GM18873 (cell line): Measurements from ENCODE around the gene SLC38A7.
"Not testable (repeated sequence)": the region's sequence is repeated elsewhere in the genome, so short reads cannot be mapped to it uniquely, and the experiment has no call there.

Source experiments
- ATAC-seq: cut with Tn5 transposase; IDR thresholded peaks from one replicate; pipeline ENCODE4 v1.9.1; 2021; ENCODE audit warnings: mild to moderate bottlenecking, moderate library complexity, moderate number of reproducible peaks; ENCODE audit not compliant: unreplicated experiment, low FRiP score

SLC38A7 gene

DNA sequence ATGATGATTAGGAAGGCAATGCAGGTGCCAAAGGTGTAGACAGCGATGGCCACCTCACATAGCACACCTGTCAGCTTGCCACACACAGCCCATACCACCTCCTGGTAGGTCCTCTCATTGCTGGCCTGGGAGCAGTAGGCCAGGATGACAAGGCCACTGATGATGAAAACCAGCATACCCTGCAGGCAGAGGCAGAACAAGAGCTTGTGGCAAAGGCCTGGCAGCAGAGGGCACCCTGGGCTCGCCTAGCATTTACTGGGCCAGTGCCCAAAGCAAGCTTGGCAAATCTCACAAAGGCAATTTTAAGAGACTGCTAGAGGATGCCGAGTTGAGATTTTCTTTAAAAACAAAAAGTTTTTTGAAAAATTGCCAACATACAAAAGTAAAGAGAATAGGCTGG lies 5.9 kb downstream of the SLC38A7 start:
- no peak for ATAC-seq

DNA sequence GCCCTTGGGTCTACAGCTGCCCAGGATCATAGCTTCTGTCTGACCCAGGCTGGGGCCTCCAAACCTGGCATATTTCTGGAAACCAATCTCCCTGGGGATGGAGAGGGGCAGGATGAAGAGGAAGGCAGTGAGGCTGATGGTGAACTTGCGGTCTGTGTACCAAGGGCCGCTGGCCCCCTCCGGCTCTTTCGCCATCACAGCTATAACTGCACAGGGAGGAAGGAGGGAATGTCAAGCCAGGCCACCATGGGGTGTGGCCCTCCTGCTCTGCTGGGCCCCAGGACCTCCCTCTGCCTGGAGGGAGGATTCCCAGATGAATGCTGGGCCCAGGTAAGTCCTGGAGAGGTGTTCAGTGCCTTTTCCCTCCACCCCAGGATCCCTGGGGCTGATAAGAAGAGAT lies 6.3 kb downstream of the SLC38A7 start:
- no peak for ATAC-seq

DNA sequence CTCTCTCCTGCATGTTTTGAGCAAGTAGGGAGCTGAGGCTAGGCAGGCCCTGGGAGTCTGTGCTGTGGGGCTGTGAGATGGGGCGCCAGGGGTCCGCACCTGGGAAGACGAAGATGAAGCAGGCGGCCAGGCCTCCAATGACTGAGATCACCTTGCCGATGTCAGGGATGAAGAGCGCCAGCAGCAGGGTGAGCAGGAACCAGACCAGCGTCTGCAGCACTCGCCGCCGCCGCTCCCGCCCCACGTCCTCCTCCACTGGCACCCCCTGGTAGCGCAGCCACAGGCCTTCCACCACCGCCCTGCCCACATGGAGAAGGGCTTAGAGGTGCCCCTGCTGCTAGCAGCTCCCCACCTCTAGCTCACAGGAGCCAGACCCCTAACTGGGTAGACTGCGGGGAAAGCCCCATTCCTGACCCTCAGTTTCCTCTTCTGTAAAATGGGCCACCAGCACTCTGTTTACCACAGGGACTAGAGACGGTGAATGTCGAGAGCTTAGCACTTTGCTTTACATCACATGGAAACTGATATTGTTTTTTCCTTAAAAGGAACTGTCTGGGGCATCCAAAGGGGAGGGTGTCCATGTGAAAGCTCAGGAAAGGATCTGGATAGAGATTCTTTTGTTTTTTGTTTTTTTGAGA lies 13.5 kb downstream of the SLC38A7 start:
- ATAC-seq: no peak

DNA sequence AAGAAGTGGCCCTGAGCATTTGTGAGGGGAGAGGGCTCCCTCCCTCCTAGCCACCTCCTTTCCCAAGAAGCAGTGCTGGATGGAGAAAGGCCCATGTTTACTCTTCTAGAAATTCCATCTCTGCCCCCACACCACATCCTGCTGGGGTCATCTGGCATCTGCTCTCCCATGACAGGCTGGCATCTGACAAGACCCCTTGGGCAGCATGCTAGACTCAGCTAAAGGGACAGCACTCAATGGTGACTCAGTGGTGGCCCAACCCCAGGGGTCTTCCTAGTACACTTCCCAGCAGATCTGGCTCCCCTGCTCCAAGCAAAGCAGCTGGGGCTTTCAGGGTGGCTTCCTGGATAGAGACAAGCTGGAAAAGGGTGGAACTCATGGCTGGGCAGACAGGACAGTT lies 14.4 kb downstream of the SLC38A7 start:
- ATAC-seq: no peak

DNA sequence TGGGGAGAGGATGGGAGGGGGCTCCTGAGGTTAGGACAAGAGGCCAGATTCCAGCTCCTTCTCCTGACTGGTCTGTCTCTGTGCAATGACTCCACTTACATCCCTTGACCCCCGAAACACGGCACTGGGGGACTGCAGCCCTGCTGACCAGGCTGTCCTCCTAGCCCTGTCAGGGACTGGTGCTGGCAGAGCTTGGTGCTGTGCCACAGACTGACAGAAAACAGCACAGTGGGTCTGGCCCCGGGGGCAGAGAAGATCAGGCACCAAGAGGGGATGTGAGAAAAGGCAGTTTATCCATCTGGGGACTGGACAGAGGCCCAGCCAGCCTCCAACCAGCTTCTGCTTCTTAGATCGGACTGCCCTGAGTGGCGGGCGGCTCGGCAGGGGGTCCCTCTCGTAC lies 19.4 kb downstream of the SLC38A7 start:
- ATAC-seq: no peak

DNA sequence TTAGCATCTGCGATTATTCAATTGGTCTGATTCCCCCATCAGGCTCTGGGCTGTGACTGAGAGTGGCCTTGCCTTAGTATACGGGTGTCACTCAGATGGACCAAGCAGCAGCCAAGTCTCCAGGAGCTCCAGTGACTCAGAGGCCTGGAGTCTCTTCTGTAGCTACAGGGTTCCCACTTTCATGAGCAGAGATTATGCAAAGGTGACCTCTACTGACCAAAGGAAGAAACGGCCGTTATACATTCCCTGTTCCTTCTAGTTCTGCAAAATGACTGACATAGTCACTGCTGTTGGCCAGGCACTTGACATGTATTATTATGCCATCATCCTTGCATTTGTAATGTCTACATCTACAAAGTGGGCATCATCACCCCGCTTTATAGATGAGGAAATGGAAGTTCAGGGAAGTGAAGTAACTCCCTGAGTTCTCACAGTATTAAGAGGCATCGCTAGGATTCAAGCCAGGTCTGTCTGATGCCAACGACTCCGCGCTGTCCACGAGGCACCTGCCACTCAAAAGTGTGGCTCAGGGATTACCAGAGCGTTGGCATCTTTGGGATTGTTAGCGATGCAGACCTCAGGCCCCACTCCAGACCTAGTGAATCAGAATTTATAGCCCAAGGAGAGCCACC lies 23.3 kb downstream of the SLC38A7 start:
- no peak for ATAC-seq

DNA sequence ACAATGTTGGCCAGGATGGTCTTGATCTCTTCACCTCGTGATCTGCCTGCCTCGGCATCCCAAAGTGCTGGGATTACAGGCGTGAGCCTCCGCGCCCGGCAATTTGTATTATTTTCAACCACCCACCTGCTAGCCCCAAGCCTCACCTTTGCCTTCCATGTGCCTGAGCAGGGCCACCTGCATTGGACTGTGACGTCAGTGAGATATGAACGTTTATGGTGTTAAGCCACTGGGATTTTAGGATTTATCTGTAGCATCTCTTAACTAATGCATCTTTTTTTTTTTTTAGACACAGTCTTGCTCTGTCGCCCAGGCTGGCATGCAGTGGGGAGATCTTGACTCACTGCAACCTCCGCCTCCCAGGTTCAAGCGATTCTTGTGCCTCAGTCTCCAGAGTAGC lies 24.7 kb downstream of the SLC38A7 start:
- not testable (repeated sequence) for ATAC-seq

DNA sequence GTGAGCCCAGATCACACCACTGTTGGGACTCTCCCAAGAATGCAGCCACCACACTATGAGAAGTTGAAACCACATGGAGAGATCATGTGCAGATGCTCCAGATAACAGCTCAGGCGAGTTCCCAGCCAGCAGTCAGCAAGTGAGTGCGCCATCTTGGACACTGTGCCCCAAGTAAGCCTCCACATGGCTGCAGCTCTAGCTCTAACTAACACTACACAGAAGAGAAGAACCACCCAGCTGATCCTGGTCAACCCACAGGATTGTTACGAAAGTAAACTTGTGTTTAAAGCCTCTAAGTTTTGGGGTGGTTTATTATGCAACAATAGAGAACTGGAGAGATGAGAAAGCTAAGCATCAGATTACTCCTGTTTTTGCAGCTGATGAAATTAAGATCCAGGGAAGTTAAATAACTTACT lies 25.8 kb downstream of the SLC38A7 start:
- no peak for ATAC-seq

DNA sequence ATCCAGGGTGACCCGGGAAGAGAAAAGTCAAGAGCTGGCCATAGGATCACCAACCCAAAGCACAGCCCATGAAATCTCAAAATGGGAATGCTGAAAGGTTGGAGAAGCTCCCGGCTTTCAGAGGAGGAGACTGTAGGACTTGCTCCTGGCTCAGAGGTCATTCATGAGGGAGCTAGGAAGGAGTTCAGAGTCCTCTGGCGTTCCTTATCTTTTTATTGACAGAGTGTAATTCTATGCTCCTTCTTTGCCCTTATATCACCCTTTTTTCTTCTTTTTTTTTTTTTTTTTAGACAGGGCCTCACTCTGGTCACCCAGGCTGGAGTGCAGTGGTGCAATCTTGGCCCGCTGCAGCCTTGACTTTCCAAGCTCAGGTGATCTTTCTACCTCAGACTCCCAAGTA lies 27.7 kb downstream of the SLC38A7 start:
- ATAC-seq: no peak

DNA sequence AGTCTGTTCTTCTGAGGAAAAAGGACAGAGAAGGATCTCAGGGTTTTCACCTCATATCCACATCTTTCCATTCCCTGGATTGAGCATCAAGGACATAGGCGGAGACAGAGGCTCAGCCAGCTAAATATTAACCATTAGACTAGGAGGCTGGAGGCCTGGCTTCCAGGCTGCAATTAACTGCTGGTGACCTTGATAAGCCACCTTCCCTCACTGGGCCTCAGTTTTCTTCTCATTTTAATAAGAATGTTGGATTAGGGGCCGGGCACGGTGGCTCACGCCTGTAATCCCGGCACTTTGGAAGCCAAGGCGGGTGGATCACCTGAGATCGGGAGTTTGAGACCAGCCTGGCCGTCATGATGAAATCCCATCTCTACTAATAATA lies 29.4 kb downstream of the SLC38A7 start:
- no peak for ATAC-seq

DNA sequence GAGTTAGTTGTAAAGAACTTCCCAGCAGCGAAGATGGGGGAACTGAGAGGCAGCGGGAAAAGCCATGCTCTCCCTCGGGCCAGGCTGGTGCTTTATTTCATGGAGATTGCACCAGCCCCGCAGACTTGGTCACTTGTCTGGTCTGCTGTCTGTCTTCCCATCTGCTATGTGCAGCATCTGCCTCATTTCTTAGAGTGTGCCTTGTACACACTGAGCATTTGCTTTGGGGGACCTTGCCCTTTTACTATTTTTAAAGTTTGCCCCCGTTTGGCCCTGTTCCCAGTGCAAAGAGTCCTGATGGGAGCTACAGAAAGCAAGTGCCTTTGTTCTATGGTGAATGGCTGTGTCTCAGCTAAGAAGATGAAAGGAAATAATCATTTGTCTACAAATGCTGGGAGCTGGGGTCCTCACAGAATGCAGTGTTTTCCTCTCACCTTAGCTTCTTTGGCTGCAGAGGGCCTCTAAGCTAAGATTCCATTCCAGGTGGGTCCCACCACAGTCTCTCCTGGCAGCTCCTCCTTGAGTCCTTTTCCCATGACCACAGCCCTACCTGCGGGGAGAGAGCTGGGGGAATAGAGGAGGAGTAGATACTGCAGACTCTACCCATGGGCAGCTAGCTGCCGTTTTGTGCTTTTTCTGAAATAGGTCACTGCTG lies 29.9 kb downstream of the SLC38A7 start:
- ATAC-seq: no peak

DNA sequence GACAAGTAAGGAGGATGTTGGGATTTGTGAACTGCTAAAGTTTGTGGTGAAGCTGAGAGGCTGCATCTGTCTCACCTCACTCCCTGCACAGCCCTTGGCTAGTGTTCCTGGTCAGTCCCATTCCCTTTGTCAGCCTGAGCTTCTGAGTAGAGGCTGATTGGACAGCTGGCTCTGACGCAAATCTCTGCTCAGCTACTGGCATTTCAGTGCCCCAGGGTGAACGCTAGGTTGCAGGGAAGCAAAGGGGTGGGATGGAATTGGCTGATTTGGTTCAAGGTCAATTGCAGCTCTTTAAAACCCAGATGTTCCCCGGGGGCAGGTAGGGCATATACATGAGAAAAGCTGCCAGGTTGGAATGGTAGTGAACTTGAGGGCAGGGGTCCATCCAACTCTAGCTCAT lies 31.8 kb downstream of the SLC38A7 start:
- no peak for ATAC-seq

DNA sequence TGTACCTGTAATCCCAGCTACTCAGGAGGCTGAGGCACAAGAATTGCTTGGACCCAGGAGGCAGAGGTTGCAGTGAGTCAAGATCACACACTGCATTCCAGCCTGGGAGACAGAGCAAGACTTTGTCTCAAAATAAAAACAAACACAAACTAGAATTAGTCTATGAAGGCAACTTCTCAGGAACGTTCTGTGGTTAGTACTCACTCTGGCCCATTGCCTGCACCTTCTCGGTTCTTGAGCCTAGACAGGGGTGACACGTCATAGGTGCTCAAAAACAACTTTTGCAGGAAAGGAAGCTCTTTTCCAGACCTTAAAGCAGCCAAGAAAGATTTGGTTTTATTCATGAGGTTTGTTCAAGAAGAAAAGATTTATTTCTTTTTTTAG lies 32.6 kb downstream of the SLC38A7 start:
- no peak for ATAC-seq

DNA sequence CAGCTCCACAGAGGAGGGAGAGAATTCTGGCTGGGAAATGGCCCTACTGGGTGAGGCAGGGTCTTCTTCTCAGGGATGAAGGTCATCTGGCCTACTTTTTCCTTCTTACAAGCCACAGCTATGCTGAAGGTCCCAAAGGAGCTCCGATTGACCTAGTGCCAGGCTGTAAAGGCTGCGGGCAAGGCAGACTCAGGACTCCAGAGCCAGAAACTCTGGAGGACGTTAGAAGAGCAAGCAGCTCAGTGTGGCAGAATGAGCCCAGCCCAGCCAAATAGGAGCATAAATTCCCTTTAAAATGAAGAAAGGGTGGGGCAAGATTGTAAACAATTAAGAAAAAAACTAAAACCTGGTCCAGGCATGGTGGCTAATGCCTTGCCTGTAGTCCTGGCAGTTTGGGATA lies 34.9 kb downstream of the SLC38A7 start:
- no peak for ATAC-seq

DNA sequence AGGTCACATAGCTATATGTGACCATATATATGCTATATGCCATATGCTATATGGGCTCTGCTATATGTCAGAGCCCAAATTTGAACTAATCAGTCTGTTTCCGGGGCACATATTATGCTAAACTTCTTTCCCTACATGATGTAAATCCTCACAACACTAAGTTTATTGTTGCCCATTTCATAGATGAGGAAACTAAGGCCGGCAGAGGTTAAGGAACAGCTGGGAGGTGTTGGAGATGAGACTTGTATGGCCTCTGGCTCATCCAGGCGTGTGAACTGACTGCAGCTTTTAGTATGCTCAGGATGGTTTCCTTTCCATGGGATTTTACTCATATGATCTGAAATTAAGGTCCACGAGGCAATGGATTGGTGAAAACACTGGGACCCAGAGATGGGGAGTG lies 37.5 kb downstream of the SLC38A7 start:
- ATAC-seq: no peak

DNA sequence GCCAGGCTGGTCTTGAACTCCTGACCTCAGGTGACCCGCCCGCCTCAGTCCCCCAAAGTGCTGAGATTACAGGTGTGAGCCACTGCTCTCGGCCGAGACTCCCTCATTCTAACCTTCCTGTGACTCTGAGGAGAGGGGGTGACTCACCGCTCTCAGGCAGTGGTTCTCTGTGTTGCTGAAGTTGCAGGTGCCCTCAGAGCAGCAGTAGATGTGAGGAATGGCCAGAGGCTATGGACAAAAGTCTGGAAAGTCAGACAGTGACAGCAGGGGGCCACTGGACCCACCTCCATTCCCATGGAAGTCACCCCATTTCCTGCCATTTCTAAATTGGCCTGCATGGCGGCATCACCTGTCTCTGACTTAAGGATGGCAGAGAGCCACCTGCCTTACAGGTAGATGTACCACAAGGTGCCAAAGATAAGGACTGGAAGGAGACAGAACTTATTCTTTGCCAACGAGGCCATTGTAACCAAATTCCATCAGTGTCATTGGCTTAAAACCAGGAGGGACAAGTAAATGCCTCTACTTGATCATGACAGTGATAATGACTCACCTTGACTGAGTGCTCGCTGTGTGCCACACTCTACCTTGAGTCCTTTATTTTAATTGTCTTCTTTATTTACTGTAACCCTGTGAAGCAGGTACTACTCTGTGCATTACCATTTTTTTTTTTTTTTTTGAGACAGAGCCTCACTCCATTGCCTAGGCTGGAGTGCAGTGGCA lies 39.6 kb downstream of the SLC38A7 start:
- ATAC-seq: no peak

DNA sequence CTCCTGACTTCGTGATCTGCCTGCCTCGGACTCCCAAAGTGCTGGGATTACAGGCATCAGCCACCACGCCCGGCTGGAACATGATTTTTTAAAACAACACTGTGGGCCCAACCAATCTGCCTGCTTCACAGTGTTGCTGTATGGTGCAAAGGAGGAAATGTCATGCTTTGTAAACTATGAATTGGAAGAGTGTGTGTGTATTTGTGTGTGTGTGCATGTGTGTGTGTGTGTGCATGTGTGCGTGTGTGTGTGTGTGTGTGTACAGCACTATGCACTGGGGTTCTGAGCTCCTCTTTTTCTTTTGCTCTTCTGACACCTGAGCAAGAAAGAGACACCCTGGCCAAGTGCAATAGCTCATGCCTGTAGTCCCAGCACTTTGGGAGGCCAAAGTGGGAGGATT lies 40.5 kb downstream of the SLC38A7 start:
- ATAC-seq: no peak

DNA sequence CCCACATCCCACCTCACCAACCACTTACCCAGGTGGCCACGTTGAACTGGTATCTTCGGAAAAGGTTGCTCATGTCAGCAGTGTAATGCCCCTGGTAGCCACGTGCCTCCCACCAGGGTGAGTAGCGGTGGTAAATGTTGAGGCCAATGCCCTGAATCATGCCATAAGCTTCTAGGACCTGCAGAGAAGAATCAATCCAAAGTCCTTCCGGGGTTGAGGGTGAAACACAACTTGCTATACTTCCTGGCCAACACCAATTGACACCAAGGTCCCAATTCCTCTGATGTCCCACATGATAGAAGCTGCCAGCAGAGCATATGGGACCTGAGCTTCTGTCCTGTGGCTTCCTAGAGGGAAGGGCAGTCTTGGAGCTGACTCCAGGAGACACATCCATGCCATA lies 43.6 kb downstream of the SLC38A7 start:
- ATAC-seq: no peak

DNA sequence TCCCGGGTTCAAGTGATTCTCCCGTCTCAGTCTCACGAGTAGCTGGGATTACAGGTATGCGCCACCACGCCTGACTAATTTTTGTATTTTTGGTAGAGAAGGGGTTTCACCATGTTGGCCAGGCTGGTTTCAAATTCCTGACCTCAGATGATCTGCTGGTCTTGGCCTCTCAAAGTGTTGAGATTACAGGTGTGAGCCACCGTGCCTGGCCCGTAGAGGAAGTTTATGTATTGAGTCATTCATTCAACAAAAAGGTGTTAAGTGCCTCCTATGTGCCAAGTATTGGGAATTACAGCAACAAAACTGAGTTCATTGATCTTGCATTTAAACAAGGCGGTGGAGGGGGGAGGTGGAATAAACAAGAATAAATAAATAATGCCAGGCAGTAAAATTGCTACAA lies 44.7 kb downstream of the SLC38A7 start:
- no peak for ATAC-seq

DNA sequence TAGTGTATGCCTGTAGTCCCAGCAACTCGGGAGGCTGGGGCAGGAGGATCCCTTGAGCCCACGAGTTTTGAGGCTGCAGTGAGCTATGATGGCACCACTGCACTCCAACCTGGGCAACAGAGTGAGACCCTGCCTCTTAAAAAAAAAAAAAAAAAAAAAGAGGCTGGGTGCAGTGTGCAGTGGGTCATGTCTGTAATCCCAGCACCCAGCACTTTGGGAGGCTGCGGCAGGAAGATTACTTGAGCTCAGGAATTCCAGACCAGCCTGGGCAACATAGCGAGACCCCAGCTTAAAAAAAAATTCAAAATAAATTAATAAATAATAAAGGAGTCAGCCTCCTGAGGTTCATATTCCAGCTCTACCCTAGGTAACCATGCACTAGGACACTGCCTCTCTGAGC lies 45.3 kb downstream of the SLC38A7 start:
- ATAC-seq: no peak
